Activated CD8-positive, alpha-beta T cell treated with anti-CD3 and anti-CD28 coated beads for 36 hours (primary cell): Measurements from ENCODE around the gene CDK19. TPM values are rescaled to one million over a fixed set of nuclear protein-coding genes. Genes with fewer than 3 reads are reported as not detected.

Source experiments
- ATAC-seq: fragments of 200-7000 bp; cut with Tn5 transposase; one replicate; pipeline ENCODE4 v1.10.0; 2021; ENCODE audit warnings: mild to moderate bottlenecking, moderate library complexity
- CTCF ChIA-PET: fragments of 350-600 bp; sonication (Branson Sonifier 250); formaldehyde crosslinking; loops from one replicate; lab custom pipeline; 2021; ENCODE audit warnings: antibody characterized with exemption; lab: Charles Lee
- POLR2A ChIA-PET: fragments of 350-600 bp; sonication (Branson Sonifier 250); formaldehyde crosslinking; loops from one replicate; lab custom pipeline; 2021; ENCODE audit warnings: antibody characterized with exemption; lab: Charles Lee
- DNase-seq: peaks from one replicate; pipeline ENCODE4 v3.0.0-alpha.2; 2020
- H3K27ac Mint-ChIP-seq: one replicate; pipeline ENCODE4 v1.8.0; 2021; ENCODE audit warnings: mild to moderate bottlenecking, mixed read lengths
- H3K27me3 Mint-ChIP-seq: one replicate; pipeline ENCODE4 v1.8.0; 2021; ENCODE audit warnings: mixed read lengths
- H3K36me3 Mint-ChIP-seq: one replicate; pipeline ENCODE4 v1.8.0; 2021; ENCODE audit warnings: low read depth, mixed read lengths
- H3K4me1 Mint-ChIP-seq: one replicate; pipeline ENCODE4 v1.8.0; 2021; ENCODE audit warnings: low read depth, mixed read lengths
- H3K4me3 Mint-ChIP-seq: one replicate; pipeline ENCODE4 v1.8.0; 2021; ENCODE audit warnings: mild to moderate bottlenecking, moderate library complexity, mixed read lengths
- H3K9me3 Mint-ChIP-seq: one replicate; pipeline ENCODE4 v1.8.0; 2021; ENCODE audit warnings: mixed read lengths
- CTCF ChIP-seq: fragments of 200-600 bp; IDR thresholded peaks from one replicate; pipeline ENCODE4 v1.8.0; 2022; ENCODE audit warnings: antibody characterized with exemption, mild to moderate bottlenecking
- intact Hi-C: fragments of 100-400 bp; cut with micrococcal nuclease; formaldehyde crosslinking; loops from one replicate; pipeline ENCODE4 v1.10.0; 2022
- total RNA-seq, 2 experiments: library from RNA; stranded (reverse); gene quantifications; one replicate each; pipeline ENCODE4 v1.2.3, GENCODE V29; 2021

CDK19 gene
- total RNA-seq, 2 experiments from 2014 or later, result 11.8 to 13.1 TPM

GRCh38 chr6:110690916-110691315 lies 124.4 kb downstream of the CDK19 start:
- ChIA-PET POLR2A (no interaction called here), CTCF (no interaction called here)
- Mint-ChIP-seq H3K27ac (no peak overlapping the region), H3K36me3 (no peaks in the 10 kb centered on the region), H3K4me1 (peaks cover 25% of the 10 kb centered on the region), H3K4me3 (no peak overlapping the region), H3K9me3 (peaks cover 5% of the 10 kb centered on the region), H3K27me3 (no peaks in the 10 kb centered on the region)
- no peak for TF ChIP-seq CTCF
- no peak for DNase-seq
- ATAC-seq, result no peak
- intact Hi-C loops, result no loop called here

- H3K27ac Mint-ChIP-seq, result no peak overlapping the region
- POLR2A ChIA-PET, result no interaction called here
- no peak for TF ChIP-seq CTCF
These were observed 125.1 kb downstream of the CDK19 start for GRCh38 chr6:110690106-110690654.

GRCh38 chr6:110689275-110689935 lies 125.9 kb downstream of the CDK19 start:
- peaks cover 25% of the 10 kb centered on the region for H3K4me1 Mint-ChIP-seq
- ATAC-seq (peak; percentile 61), DNase-seq (peak; percentile 15)
- intact Hi-C loops, result no loop called here
- TF ChIP-seq CTCF, result no peak
- CTCF ChIA-PET, result interaction anchor here (1.3 to 1.4 kb wide), 2 partner anchors 188 to 229 kb away, joined by 3 read pairs; no protein-coding TSS in a partner anchor
- POLR2A ChIA-PET, result interaction anchor here (1.2 kb wide), 1 partner anchor 125 kb away, joined by 3 read pairs; no protein-coding TSS in a partner anchor
- peaks cover 3% of the 10 kb centered on the region for H3K9me3 Mint-ChIP-seq
- no peak overlapping the region for H3K4me3 Mint-ChIP-seq
- no peaks in the 10 kb centered on the region for H3K27me3 Mint-ChIP-seq
- no peaks in the 10 kb centered on the region for H3K36me3 Mint-ChIP-seq
- no peak overlapping the region for H3K27ac Mint-ChIP-seq

More at GRCh38 chr6:110690106-110690654, 125.1 kb downstream of the CDK19 start:
- ATAC-seq (no peak), DNase-seq (no peak)
- Mint-ChIP-seq H3K27me3 (no peaks in the 10 kb centered on the region), H3K9me3 (peaks cover 5% of the 10 kb centered on the region), H3K4me1 (peaks cover 25% of the 10 kb centered on the region), H3K36me3 (no peaks in the 10 kb centered on the region), H3K4me3 (no peak overlapping the region)
- CTCF ChIA-PET, result no interaction called here
- intact Hi-C loops, result no loop called here

GRCh38 chr6:110688661-110689268 lies 126.5 kb downstream of the CDK19 start:
- CTCF ChIA-PET, result interaction anchor here (1.3 to 1.8 kb wide), 3 partner anchors 189 to 261 kb away, joined by 3 to 6 read pairs (median 3); no protein-coding TSS in a partner anchor

More at GRCh38 chr6:110688661-110689268, 126.5 kb downstream of the CDK19 start:
- ATAC-seq (peak; percentile 39), DNase-seq (no peak)
- TF ChIP-seq CTCF, result no peak
- POLR2A ChIA-PET, result interaction anchor here (1.2 kb wide), 1 partner anchor 126 kb away, joined by 3 read pairs; no protein-coding TSS in a partner anchor
- no peak overlapping the region for H3K4me3 Mint-ChIP-seq
- H3K27ac Mint-ChIP-seq, result no peak overlapping the region
- H3K36me3 Mint-ChIP-seq, result no peaks in the 10 kb centered on the region
- H3K27me3 Mint-ChIP-seq, result no peaks in the 10 kb centered on the region
- no peaks in the 10 kb centered on the region for H3K9me3 Mint-ChIP-seq
- peaks cover 25% of the 10 kb centered on the region for H3K4me1 Mint-ChIP-seq
- intact Hi-C loops, result no loop called here
